ENCODE results near the gene CYB561A3.

CYB561A3 gene

DNA sequence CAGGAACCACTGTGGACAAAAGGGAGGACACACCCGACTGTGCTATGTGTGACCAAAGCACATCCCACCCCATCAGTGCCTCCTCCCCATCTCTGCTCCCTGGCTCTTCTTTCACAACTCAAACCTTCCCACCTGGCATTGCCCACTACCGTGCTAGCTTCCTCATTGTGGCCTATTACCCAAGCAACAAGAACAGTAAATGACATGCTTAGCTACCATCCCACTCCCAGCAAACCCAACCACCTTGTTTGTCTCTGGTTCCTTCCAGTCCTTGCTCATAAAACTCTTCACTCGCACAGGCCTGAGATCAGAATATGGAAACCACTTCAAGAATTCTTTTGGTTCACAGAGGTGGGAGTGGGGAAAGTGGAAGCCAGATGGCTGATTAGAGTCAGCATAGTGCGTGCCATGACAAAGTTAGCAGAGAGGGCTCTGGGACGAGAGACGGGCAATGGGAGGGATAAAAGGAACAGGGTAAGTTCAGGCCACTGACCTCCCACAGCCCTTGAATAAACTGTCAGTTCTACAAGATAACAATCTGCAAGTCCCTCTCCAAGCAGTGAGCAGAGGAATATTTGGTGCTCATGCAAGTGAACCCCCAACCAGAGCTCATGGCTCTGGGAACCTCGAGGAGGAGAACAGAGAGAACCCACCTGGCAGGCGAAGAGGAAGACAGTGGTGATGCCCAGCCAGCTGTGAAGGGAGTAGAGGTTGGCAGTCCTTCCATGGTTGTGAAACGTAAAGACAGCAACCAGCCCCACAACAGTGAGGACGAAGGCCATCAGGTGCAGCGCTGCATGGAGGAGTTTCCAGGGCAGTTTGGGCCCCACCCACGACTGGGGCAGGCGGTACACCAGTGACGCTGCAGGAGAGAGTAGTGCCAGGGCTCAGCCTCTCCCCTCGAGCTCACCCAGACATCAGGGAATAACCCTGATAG is 8.3 kb downstream of the CYB561A3 start:
- Histone ChIP-seq H3K27me3 (no peaks in the 10 kb centered on the region), H3K36me3 (peaks cover 45% of the 10 kb centered on the region), H3K9me3 (no peaks in the 10 kb centered on the region), H3K4me1 (ENCODE audit: control insufficient read depth in 1 of 2, insufficient read depth in 1 of 2, low read depth in 1 of 2, low read length in 1 of 2) (peaks cover 20 to 23% of the 10 kb centered on the region in 2 experiments), H3K27ac (no peak overlapping the region), H3K4me3 (ENCODE audit: low read depth in 1 of 2, low read length in 1 of 2) (no peak overlapping the region)
- TF ChIP-seq, protein P1, sequence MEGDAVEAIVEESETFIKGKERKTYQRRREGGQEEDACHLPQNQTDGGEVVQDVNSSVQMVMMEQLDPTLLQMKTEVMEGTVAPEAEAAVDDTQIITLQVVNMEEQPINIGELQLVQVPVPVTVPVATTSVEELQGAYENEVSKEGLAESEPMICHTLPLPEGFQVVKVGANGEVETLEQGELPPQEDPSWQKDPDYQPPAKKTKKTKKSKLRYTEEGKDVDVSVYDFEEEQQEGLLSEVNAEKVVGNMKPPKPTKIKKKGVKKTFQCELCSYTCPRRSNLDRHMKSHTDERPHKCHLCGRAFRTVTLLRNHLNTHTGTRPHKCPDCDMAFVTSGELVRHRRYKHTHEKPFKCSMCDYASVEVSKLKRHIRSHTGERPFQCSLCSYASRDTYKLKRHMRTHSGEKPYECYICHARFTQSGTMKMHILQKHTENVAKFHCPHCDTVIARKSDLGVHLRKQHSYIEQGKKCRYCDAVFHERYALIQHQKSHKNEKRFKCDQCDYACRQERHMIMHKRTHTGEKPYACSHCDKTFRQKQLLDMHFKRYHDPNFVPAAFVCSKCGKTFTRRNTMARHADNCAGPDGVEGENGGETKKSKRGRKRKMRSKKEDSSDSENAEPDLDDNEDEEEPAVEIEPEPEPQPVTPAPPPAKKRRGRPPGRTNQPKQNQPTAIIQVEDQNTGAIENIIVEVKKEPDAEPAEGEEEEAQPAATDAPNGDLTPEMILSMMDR (IDR thresholded peaks at IDR 0.05) = no peak

DNA sequence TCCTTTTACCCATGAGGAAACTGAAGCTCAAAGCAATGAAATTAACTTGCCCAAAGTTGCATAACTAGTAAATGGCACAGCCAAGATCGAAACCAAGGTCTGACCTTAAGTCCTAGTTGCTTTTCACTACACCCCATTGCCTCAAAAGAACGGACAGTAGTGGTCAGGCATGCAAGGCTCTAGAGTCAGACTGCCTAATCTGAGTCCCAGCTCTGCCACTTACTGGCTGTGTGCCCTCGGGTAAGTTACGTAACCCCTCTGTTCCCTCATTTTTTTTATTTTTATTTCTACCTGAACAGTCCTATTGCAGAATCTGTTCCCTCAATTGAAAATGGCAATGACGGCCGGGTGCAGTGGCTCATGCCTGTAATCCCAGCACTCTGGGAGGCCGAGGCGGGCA is 9.6 kb downstream of the CYB561A3 start:
- no peak overlapping the region for H3K4me3 ChIP-seq (ENCODE audit: low read depth in 1 of 2, low read length in 1 of 2)
- H3K36me3 ChIP-seq = peaks cover 51% of the 10 kb centered on the region
- H3K4me1 ChIP-seq (ENCODE audit: control insufficient read depth in 1 of 2, insufficient read depth in 1 of 2, low read depth in 1 of 2, low read length in 1 of 2) = peaks cover 11 to 14% of the 10 kb centered on the region in 2 experiments
- H3K27me3 ChIP-seq = no peaks in the 10 kb centered on the region
- no peak overlapping the region for H3K27ac ChIP-seq
- no peaks in the 10 kb centered on the region for H3K9me3 ChIP-seq
- TF ChIP-seq, protein P1 (IDR thresholded peaks at IDR 0.05) = no peak

DNA sequence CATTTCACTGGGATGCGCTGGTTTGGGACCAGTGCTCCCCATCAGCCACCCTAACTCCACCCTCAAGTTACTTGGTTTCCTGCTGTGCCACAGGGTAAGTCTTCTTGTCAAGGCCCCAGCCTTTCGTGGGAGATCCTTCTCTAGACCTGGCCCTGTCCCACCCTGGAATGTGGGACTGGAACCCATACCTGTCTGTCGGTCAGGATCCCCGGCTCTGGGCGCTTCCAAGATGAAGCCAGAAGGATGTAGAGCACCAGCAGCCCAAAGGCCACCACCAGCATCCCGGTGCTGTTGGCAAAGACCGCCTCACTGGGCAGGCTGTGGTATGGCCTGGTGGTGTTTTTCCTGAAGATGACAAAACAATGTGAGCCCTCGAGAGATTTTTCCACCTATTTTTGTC is 10.9 kb downstream of the CYB561A3 start:
- Histone ChIP-seq H3K36me3 (peaks cover 63% of the 10 kb centered on the region), H3K27ac (no peak overlapping the region), H3K4me3 (ENCODE audit: low read depth in 1 of 2, low read length in 1 of 2) (no peak overlapping the region), H3K27me3 (no peaks in the 10 kb centered on the region), H3K9me3 (no peaks in the 10 kb centered on the region), H3K4me1 (ENCODE audit: control insufficient read depth in 1 of 2, insufficient read depth in 1 of 2, low read depth in 1 of 2, low read length in 1 of 2) (peaks cover 4 to 7% of the 10 kb centered on the region in 2 experiments)
- TF ChIP-seq, protein P1 (IDR thresholded peaks at IDR 0.05) = no peak

GRCh38 chr11:61350336-61350735 is 11.3 kb downstream of the CYB561A3 start:
- peaks cover 68% of the 10 kb centered on the region for H3K36me3 ChIP-seq
- TF ChIP-seq, protein P1 (IDR thresholded peaks at IDR 0.05) = no peak
- H3K4me1 ChIP-seq (ENCODE audit: control insufficient read depth in 1 of 2, insufficient read depth in 1 of 2, low read depth in 1 of 2, low read length in 1 of 2) = peaks cover 4 to 7% of the 10 kb centered on the region in 2 experiments
- no peak overlapping the region for H3K27ac ChIP-seq
- no peak overlapping the region for H3K4me3 ChIP-seq (ENCODE audit: low read depth in 1 of 2, low read length in 1 of 2)
- H3K27me3 ChIP-seq = no peaks in the 10 kb centered on the region
- H3K9me3 ChIP-seq = no peaks in the 10 kb centered on the region

GRCh38 chr11:61349916-61350315 is 11.8 kb downstream of the CYB561A3 start:
- no peak overlapping the region for H3K27ac ChIP-seq
- peaks cover 71% of the 10 kb centered on the region for H3K36me3 ChIP-seq
- H3K9me3 ChIP-seq = no peaks in the 10 kb centered on the region
- peaks cover 4 to 7% of the 10 kb centered on the region in 2 experiments for H3K4me1 ChIP-seq (ENCODE audit: control insufficient read depth in 1 of 2, insufficient read depth in 1 of 2, low read depth in 1 of 2, low read length in 1 of 2)
- TF ChIP-seq, protein P1 (IDR thresholded peaks at IDR 0.05) = no peak
- H3K4me3 ChIP-seq (ENCODE audit: low read depth in 1 of 2, low read length in 1 of 2) = no peak overlapping the region
- no peaks in the 10 kb centered on the region for H3K27me3 ChIP-seq

Measured in neutrophil (primary cell).